GM12873 (cell line): Measurements from ENCODE around the gene TFDP1.

Source experiments
- TF ChIP-seq, protein P1 (sequence below): IDR thresholded peaks from 2 replicates; pipeline ENCODE4 v1.5.1; 2012; ENCODE audit warnings: low read depth, mild to moderate bottlenecking, moderate library complexity, low read length, control low read depth; ENCODE audit not compliant: insufficient read depth; ENCODE audit errors: missing control alignments

The TFDP1 gene

GRCh38 chr13:113625965-113626721, 41.6 kb downstream of the TFDP1 start:
- TF ChIP-seq, protein P1, sequence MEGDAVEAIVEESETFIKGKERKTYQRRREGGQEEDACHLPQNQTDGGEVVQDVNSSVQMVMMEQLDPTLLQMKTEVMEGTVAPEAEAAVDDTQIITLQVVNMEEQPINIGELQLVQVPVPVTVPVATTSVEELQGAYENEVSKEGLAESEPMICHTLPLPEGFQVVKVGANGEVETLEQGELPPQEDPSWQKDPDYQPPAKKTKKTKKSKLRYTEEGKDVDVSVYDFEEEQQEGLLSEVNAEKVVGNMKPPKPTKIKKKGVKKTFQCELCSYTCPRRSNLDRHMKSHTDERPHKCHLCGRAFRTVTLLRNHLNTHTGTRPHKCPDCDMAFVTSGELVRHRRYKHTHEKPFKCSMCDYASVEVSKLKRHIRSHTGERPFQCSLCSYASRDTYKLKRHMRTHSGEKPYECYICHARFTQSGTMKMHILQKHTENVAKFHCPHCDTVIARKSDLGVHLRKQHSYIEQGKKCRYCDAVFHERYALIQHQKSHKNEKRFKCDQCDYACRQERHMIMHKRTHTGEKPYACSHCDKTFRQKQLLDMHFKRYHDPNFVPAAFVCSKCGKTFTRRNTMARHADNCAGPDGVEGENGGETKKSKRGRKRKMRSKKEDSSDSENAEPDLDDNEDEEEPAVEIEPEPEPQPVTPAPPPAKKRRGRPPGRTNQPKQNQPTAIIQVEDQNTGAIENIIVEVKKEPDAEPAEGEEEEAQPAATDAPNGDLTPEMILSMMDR = no peak

- TF ChIP-seq, protein P1 = no peak
Observed at GRCh38 chr13:113627136-113627535, 42.6 kb downstream of the TFDP1 start.

DNA sequence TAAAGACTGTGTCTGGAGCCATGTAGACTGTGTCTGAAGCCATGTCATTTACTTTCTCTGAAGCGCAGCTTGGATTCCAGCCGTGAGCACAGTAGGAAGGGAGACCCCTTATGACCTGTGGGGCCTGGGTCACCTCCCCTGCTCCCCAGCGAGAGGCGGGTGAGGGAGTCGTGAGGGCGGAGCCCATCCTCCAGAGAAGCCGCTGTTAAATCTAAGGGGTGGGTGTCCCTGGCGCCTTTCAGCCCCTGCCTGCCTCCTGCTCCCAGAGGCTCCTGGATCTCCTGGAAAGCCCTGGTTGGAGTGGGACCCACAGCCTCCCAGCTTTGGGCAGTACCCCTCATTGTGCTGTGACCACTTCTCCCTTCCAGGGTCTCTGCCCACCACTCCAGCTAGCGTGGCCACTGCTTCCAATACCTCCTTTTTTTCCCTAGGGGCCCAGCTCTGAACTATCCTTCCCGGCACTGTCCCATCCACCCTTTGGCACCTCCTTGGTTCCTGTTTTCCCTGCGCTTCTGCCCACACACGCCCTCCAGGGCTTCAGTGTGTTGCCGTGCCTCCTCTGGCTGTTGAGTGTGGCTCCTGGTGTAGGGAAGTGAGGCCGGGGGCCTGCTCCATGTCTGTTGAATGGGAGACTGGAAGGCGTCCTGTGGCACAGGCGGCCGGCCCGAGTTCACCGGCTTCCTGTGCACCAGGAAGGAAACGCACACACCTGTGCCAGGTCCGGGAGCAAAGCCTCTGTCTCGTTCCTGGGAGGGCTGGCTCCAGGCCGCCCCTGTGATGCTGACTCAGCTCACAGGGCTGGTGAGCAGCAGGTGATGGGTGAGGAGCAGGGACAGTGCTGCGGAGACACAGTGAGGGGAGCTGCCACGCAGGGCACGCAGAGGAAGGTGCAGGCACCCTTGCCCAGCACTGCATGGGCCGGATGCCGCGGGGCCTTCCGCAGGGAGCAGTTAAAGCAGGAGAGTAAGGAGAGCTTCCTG, 44.0 kb downstream of the TFDP1 start:
- TF ChIP-seq, protein P1 = no peak

- TF ChIP-seq, protein P1 = no peak
Observed at GRCh38 chr13:113629866-113630265, 45.3 kb downstream of the TFDP1 start.

DNA sequence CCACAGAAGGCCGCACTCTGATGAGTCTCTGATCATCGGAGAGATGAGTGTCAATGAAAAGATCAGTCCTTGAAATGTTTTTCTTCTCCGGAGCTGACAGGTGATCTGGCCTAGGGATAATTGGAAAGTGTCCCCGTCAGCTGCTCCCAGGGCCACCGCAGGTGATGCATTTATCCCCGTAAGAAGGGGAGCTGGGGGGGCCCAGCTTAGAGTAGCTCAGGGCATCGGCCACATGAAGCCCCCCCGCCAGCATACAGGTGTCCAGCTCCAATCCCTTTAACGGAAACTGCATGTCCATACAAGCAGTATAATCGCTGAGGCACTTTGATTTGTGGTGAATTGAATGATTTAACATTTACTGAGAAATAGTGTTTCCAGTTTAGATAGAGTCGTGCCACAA, 45.7 kb downstream of the TFDP1 start:
- TF ChIP-seq, protein P1 = no peak

- TF ChIP-seq, protein P1 = no peak
Observed at GRCh38 chr13:113630804-113631203, 46.3 kb downstream of the TFDP1 start.
